ENCODE data around the gene LYSMD3.

Gene LYSMD3

GRCh38 chr5:90479611-90480385 lies 49.6 kb downstream of the LYSMD3 start:
- no peak for DNase-seq

GRCh38 chr5:90477621-90478215 lies 51.7 kb downstream of the LYSMD3 start:
- DNase-seq: no peak

- no peak for DNase-seq
These were observed 52.3 kb downstream of the LYSMD3 start for GRCh38 chr5:90477073-90477472.

- no peak for DNase-seq
These were observed 53.0 kb downstream of the LYSMD3 start for GRCh38 chr5:90476391-90476790.

DNA sequence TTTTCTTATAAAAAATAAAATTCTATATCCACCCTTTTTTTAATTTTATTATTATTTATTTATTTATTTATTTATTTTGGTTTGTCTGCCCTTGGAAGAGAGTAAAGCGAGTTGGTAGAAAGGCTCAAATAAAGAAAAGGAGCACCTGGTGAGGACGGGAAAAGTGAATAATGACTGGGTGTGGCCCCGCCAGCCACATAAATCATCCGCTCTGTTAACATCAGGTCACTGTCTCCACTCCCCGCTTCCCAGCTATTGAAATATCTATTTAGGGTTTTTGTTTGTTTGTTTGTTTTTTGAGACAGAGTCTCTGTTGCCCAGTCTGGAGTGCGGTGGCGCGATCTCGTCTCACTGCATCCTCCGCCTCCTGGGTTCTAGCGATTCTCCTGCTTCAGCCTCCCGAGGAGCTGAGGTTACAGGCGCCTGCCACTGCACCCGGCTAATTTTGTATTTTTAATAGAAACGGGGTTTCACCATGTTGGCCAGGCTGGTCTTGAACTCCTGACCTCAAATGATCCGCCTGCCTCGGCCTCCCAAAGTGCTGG lies 53.9 kb downstream of the LYSMD3 start:
- DNase-seq: no peak

GRCh38 chr5:90474235-90475107 lies 54.9 kb downstream of the LYSMD3 start, which contains the start of the genes MBLAC2 and POLR3G:
Gene MBLAC2 (minus strand): TSS chr5:90474771. CDS start chr5:90474292, 479 bp downstream.
Gene POLR3G (plus strand): TSS chr5:90474864. CDS start chr5:90485568, 10,704 bp downstream.
- DNase-seq: peak; percentile 86 to 94

DNA sequence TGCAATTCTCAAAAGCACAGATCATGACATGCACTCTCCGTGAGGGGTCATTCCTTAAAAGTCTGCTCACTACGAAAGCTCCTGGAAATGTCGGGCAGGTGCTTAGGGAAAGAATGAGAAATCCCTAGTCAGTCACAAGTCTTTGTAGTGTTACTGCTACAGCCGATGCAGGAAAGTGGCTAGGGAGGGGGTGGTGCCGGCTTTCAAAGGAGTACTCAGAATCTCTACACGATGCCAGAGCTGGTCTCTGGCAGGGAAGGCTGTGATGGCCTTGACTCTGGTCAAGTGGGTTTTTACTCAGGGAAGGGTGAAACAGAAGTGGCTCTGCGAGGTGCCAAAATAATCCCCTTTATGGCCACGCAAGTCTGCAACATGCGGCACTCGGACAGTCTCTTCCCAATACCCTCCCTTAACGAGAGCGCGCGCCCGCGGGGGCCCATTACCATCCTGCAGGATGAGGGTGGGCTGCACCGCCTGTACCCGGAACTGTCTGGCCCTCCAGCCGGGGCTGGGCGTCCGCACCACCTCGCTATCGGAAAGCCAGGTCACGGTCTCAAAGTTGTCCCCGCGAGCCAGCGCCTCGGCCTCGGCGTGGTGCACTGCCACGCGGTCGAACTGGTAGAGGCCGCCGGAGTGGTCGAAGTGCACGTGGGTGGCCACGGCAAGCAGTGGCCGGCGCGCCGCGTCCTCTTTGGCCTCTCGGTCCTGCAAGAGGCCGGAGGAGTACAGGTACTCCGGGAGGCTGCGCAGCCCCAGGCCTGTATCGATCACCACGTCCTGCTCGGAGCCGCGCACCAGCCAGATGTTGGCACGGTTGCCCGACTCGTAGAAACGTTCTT lies 55.8 kb downstream of the LYSMD3 start:
- DNase-seq: peak; percentile 13 to 50

DNA sequence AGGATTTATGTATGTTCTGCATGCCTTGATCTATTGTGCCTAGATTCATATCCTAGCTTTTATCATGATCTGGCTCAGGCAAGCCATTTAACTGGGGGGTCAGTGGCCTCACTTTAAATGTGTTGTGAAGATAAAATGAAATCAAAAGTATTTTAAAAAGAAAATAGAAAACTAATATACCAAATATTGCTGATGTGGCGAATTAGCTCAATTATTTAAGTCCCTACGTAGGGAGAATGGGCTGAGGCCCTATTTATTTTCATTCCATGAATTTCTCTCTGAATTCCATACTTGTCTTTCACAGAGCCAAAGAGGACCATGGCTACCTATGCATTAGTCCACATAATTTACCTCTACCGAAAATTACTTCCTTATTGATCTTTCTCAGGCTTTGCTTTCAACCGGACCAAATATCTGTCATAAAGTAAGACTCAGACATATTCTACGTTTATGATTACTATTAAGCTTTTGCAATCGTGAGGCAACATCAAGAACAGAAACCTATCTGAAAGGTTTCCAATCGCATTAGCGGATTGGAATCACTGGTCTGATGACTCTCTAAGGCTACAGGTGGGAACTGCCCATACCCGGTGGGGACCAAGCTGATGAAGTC lies 56.5 kb downstream of the LYSMD3 start:
- no peak for DNase-seq

All from inflammatory macrophage (primary cell).